PC-9 (cell line): ENCODE results near the gene TMIGD2. TPM values are rescaled to one million over a fixed set of nuclear protein-coding genes. Genes with fewer than 3 reads are reported as not detected.

Source experiments
- BruUV-seq: library from RNA; stranded (reverse); fragments of 400-500 nt; replicated peaks from 2 replicates; lab custom pipeline; 2021; lab: Mats Ljungman, UMichigan
- CTCF ChIA-PET: fragments of 300-600 bp; sonication (Branson Sonifier 250); formaldehyde crosslinking; loops from one replicate; lab custom pipeline; 2022; ENCODE audit warnings: antibody characterized with exemption; lab: Charles Lee
- POLR2A ChIA-PET: fragments of 300-600 bp; sonication (Branson Sonifier 250); formaldehyde crosslinking; loops from one replicate; lab custom pipeline; 2022; ENCODE audit warnings: antibody characterized with exemption; ENCODE audit not compliant: unreplicated experiment; lab: Charles Lee
- DNase-seq, 2 experiments: peaks; one replicate each; pipeline versions ENCODE4 v3.0.0 to v3.0.0-alpha.2; 2015 to 2022; ENCODE audit warnings: mixed read lengths in 1 of 2
- H2AFZ ChIP-seq: fragments of 200-600 bp; sonication (generic); 2 replicates; pipeline ENCODE4 v1.8.1; 2017; ENCODE audit warnings: antibody characterized with exemption
- H3F3A ChIP-seq: fragments of 200-600 bp; sonication (generic); 2 replicates; pipeline ENCODE4 v1.8.1; 2017; ENCODE audit warnings: antibody characterized with exemption, mild to moderate bottlenecking, low read depth; ENCODE audit not compliant: insufficient read depth
- H3K27ac ChIP-seq: fragments of 200-600 bp; sonication (generic); 2 replicates; pipeline ENCODE4 v1.6.1; 2016; ENCODE audit warnings: mixed run types
- H3K27me3 ChIP-seq: fragments of 200-600 bp; sonication (generic); 2 replicates; pipeline ENCODE4 v1.6.1; 2016; ENCODE audit warnings: low read depth, mixed run types; ENCODE audit not compliant: insufficient read depth
- H3K36me3 ChIP-seq: fragments of 200-600 bp; sonication (generic); 2 replicates; pipeline ENCODE4 v1.6.1; 2016; ENCODE audit warnings: low read depth, mixed run types
- H3K4me1 ChIP-seq: fragments of 200-600 bp; sonication (generic); replicated peaks from 2 replicates; pipeline ENCODE4 v1.6.1; 2016; ENCODE audit warnings: mixed run types; ENCODE audit not compliant: insufficient read depth
- H3K4me2 ChIP-seq: fragments of 200-600 bp; sonication (generic); 2 replicates; pipeline ENCODE4 v1.6.1; 2017; ENCODE audit warnings: mixed run types
- H3K4me3 ChIP-seq: fragments of 200-600 bp; sonication (generic); 2 replicates; pipeline ENCODE4 v1.6.1; 2016; ENCODE audit warnings: mixed run types
- H3K79me2 ChIP-seq: fragments of 200-600 bp; sonication (generic); 2 replicates; pipeline ENCODE4 v1.6.1; 2017; ENCODE audit warnings: low read depth, mixed run types
- H3K9me2 ChIP-seq: fragments of 200-600 bp; sonication (generic); 2 replicates; pipeline ENCODE4 v1.8.1; 2017; ENCODE audit warnings: mild to moderate bottlenecking; ENCODE audit not compliant: insufficient read depth
- H3K9me3 ChIP-seq: fragments of 200-600 bp; sonication (generic); 2 replicates; pipeline ENCODE4 v1.8.1; 2016; ENCODE audit warnings: low read depth; ENCODE audit not compliant: insufficient read depth
- H4K20me1 ChIP-seq: fragments of 200-600 bp; sonication (generic); 2 replicates; pipeline ENCODE4 v1.8.1; 2017; ENCODE audit not compliant: insufficient read depth
- EZH2 ChIP-seq: fragments of 200-600 bp; sonication (generic); IDR thresholded peaks from 2 replicates; pipeline ENCODE4 v1.8.0; 2017; ENCODE audit warnings: antibody characterized with exemption, low read depth
- intact Hi-C: fragments of 100-400 bp; cut with micrococcal nuclease; formaldehyde crosslinking; loops from one replicate; pipeline ENCODE4 v1.10.0; 2022; ENCODE audit not compliant: unreplicated experiment
- total RNA-seq: library from RNA; stranded (reverse); gene quantifications from 2 replicates; pipeline ENCODE4 v1.2.3, GENCODE V29; 2021
- TF ChIP-seq, protein P1 (sequence below): fragments of 200-600 bp; sonication (generic); conservative IDR thresholded peaks from 2 replicates; pipeline ENCODE4 v1.6.1; 2017; ENCODE audit warnings: mixed run types, antibody characterized with exemption, mild to moderate bottlenecking, moderate library complexity

The TMIGD2 gene
- total RNA-seq, 1 experiment from 2014 or later, result not detected

DNA sequence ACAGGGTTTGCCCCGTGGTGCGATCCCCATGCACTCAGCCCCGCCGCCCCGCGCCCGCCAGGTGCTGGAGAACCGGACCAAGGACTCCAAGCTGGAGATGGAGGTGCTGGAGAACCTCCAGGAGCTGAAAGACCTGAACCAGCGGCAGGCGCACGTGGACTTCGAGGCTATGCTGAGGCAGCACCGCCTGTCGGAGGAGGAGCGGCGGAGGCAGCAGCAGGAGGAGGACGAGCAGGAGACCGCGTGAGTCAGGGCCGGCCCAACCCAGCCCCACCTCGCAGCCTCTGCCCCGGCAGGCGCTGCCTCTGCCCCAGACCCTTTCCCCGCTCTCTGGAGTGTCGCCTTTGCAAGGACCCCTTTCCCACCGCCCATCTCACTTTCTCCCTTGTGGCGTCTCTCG is 44.0 kb downstream of the TMIGD2 start:
- intact Hi-C loops, result no loop called here
- ChIA-PET CTCF (no interaction called here), POLR2A (no interaction called here)
- no peaks in the 10 kb centered on the region for H3K9me3 ChIP-seq
- no peak for DNase-seq
- no peaks in the 10 kb centered on the region for H3K79me2 ChIP-seq
- H3K27me3 ChIP-seq, result no peaks in the 10 kb centered on the region
- H3K27ac ChIP-seq, result no peak overlapping the region
- TF ChIP-seq, protein P1, sequence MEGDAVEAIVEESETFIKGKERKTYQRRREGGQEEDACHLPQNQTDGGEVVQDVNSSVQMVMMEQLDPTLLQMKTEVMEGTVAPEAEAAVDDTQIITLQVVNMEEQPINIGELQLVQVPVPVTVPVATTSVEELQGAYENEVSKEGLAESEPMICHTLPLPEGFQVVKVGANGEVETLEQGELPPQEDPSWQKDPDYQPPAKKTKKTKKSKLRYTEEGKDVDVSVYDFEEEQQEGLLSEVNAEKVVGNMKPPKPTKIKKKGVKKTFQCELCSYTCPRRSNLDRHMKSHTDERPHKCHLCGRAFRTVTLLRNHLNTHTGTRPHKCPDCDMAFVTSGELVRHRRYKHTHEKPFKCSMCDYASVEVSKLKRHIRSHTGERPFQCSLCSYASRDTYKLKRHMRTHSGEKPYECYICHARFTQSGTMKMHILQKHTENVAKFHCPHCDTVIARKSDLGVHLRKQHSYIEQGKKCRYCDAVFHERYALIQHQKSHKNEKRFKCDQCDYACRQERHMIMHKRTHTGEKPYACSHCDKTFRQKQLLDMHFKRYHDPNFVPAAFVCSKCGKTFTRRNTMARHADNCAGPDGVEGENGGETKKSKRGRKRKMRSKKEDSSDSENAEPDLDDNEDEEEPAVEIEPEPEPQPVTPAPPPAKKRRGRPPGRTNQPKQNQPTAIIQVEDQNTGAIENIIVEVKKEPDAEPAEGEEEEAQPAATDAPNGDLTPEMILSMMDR, result no peak
- no peak for TF ChIP-seq EZH2
- BruUV-seq, result no TSS peak
- no peak overlapping the region for H2AFZ ChIP-seq
- no peaks in the 10 kb centered on the region for H4K20me1 ChIP-seq
- no peaks in the 10 kb centered on the region for H3F3A ChIP-seq
- no peak overlapping the region for H3K4me2 ChIP-seq
- no peaks in the 10 kb centered on the region for H3K9me2 ChIP-seq
- H3K36me3 ChIP-seq, result no peaks in the 10 kb centered on the region
- no peaks in the 10 kb centered on the region for H3K4me1 ChIP-seq
- H3K4me3 ChIP-seq, result no peak overlapping the region

DNA sequence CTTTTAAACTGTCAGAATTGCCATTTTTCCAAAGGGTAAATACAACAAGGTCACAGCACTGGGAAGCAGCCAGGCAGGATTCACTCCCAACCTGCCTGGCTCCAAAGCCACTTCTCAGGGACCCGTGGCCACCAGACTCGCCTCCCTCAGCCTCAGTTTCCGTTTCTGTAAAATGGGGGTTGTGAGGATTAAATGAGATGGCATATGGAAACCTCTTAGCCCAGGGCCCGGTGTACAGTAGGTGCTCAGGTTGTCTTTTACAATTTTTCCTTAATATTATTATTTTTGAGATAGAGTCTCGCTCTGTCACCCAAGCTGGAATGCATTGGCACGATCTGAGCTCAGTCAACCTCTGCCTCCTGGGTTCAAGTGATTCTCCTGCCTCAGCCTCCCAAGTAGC is 45.2 kb downstream of the TMIGD2 start:
- Histone ChIP-seq H3K27me3 (no peaks in the 10 kb centered on the region), H3K36me3 (no peaks in the 10 kb centered on the region), H4K20me1 (no peaks in the 10 kb centered on the region), H3K4me3 (no peak overlapping the region), H3K4me1 (no peaks in the 10 kb centered on the region), H3K79me2 (no peaks in the 10 kb centered on the region), H3K4me2 (no peak overlapping the region), H3K27ac (no peak overlapping the region), H3F3A (no peaks in the 10 kb centered on the region), H3K9me3 (no peaks in the 10 kb centered on the region), H2AFZ (no peak overlapping the region), H3K9me2 (no peaks in the 10 kb centered on the region)
- POLR2A ChIA-PET, result no interaction called here
- BruUV-seq, result no TSS peak
- CTCF ChIA-PET, result no interaction called here
- intact Hi-C loops, result no loop called here
- DNase-seq, result no peak
- TF ChIP-seq, protein P1, result no peak
- no peak for TF ChIP-seq EZH2

DNA sequence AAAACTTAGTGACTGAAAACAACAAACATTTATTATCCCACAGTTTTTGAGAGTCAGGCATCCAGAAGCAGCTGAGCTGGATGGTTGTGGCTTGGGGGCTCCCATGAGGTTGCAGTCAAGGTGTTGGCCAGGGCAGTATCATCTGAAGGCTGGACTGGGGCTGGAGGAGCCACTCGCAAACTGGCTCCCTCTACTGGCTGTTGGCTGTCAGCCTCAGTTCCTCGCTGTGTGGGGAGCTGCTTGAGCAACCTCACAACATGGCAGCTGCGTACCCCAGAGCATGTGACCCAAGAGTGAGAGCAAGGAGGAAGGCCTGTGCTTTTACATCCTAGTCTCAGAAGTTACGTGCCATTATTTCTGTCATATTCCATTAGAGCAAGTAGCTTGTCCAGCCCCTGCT is 45.6 kb downstream of the TMIGD2 start:
- Histone ChIP-seq H4K20me1 (no peaks in the 10 kb centered on the region), H3K36me3 (no peaks in the 10 kb centered on the region), H3K9me2 (no peaks in the 10 kb centered on the region), H3K4me2 (no peak overlapping the region), H3K27me3 (no peaks in the 10 kb centered on the region), H3K4me1 (no peaks in the 10 kb centered on the region), H2AFZ (no peak overlapping the region), H3K4me3 (no peak overlapping the region), H3K27ac (no peak overlapping the region), H3F3A (no peaks in the 10 kb centered on the region), H3K9me3 (no peaks in the 10 kb centered on the region), H3K79me2 (no peaks in the 10 kb centered on the region)
- TF ChIP-seq, protein P1, result no peak
- no peak for TF ChIP-seq EZH2
- no peak for DNase-seq
- BruUV-seq, result no TSS peak
- ChIA-PET POLR2A (no interaction called here), CTCF (no interaction called here)
- intact Hi-C loops, result no loop called here
